ENCODE data around the gene FBXO48.

- TF ChIP-seq CTCF (IDR thresholded peaks at IDR 0.05) (no peak), POLR2A (IDR thresholded peaks at IDR 0.05) (no peak), POLR2AphosphoS5 (IDR thresholded peaks at IDR 0.05) (no peak)
These were observed 40.6 kb downstream of the FBXO48 start for GRCh38 chr2:68426446-68426845.
